ENCODE measurements around the gene MORN1.

The MORN1 gene

DNA sequence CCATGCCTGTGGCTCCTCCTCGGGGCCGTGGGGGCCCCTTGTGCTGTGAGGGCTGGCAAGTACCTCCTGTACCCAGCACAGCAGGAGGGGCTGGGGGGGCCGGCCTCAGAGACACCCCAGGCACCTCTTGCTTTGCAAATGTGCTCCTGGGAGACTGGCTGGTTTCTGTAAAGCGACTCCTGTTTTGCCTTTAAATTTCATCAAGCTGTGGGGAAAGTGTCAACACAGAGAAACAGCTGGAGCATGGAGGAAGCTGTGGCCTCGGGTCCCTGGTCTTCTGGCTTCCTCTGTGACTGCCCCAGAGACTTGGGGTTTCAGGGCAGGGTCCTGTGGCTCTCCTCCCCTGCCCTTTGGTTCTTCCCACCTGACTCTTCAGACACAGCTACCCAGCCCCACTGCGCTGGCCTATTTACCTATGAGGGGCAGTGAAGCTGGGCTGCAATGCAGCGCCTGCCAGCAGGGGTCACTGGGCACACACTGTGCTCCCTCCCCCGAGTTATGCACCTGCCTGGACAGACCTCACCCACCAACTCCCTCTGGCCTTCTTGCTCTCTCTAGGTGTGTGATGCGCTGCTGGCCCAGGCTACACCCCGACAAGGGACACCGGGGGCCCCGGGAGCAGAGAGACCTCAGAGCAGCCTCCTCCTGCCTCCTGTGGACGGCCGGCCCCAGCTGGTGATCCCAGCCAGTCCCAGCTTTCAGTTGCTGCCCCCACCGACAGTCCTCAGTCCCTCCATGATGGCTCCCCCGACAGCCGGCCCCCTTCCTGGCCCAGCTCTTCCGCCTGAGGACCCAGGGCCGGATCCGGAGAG is 38.6 kb upstream of the MORN1 start:
- DNase-seq, result no peak
- no peaks in the 10 kb centered on the region for H3K4me1 Mint-ChIP-seq (ENCODE audit: low read depth)
- no peak overlapping the region for H3K4me3 Mint-ChIP-seq
- no peak overlapping the region for H3K27ac Mint-ChIP-seq
- H3K27me3 Mint-ChIP-seq, result no peaks in the 10 kb centered on the region
- H3K36me3 Mint-ChIP-seq (ENCODE audit: low read depth), result no peaks in the 10 kb centered on the region
- no peaks in the 10 kb centered on the region for H3K9me3 Mint-ChIP-seq

DNA sequence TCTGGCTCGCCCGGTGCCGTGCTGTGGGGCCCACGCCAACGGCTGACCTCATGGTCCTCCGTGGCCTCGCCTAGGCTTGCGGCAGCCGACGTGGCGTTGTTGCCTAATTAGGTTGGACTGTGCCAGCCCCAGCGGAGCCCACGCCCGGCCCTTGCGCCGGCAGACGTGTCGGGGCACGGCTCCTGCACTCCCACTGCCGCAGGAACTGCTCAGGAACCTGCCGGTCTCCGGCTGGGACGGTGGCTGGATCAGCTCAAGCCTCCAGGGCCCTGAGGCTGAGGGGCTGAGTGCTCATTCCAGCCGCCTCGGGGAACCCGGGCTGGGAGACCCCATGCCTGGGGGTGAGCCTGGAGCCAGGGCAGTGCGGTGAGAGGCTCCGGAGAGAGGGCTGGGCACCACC is 37.1 kb upstream of the MORN1 start:
- no peak overlapping the region for H3K27ac Mint-ChIP-seq
- H3K4me3 Mint-ChIP-seq, result no peak overlapping the region
- no peaks in the 10 kb centered on the region for H3K27me3 Mint-ChIP-seq
- H3K36me3 Mint-ChIP-seq (ENCODE audit: low read depth), result no peaks in the 10 kb centered on the region
- H3K9me3 Mint-ChIP-seq, result no peaks in the 10 kb centered on the region
- no peak for DNase-seq
- H3K4me1 Mint-ChIP-seq (ENCODE audit: low read depth), result no peaks in the 10 kb centered on the region

DNA sequence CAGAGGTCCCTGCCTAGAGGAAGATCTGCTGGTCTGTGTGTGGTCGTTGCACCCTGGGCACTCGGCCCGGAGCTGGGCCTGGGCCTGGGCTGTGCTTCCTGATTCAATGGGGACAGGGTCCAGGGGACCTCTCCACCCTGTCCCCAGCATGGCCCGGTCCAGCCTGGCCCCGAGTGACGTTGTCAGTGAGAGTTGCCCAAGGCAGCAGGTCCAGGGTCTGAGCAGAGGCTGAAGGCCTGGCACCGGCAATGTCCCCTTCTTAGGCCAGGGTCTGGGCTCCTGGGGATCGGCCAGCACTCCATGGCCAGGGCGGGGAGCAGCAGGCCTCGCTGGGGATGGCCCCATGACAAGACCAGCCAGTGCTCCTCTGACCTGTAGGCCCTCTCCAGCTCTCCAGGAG is 36.6 kb upstream of the MORN1 start:
- Mint-ChIP-seq H3K4me3 (no peak overlapping the region), H3K36me3 (ENCODE audit: low read depth) (no peaks in the 10 kb centered on the region), H3K27me3 (no peaks in the 10 kb centered on the region), H3K9me3 (peaks cover under 1% of the 10 kb centered on the region), H3K27ac (no peak overlapping the region), H3K4me1 (ENCODE audit: low read depth) (no peaks in the 10 kb centered on the region)
- no peak for DNase-seq

DNA sequence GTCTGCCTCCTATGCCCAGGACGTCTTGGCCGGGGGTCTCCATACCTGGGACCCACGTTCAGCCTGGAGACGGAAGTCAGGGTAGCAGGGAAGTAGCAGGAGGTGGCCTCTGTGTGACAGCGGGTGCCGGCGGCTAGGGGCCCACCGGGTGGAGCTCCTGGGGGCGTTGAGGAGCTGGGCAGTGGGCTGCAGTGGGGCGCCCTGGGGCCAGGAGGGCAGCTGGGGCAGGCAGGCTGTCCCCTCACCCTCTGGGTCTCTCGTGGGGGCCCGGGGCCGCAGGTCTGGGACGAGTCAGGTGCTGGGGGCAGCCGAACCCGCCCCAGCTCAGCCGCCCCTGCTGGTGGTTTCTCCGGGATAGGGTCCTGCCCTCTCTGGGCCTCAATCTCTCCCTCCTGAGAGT is 35.7 kb upstream of the MORN1 start:
- Mint-ChIP-seq H3K4me3 (no peak overlapping the region), H3K4me1 (ENCODE audit: low read depth) (no peaks in the 10 kb centered on the region), H3K36me3 (ENCODE audit: low read depth) (no peaks in the 10 kb centered on the region), H3K27me3 (no peaks in the 10 kb centered on the region), H3K27ac (no peak overlapping the region), H3K9me3 (peaks cover 2% of the 10 kb centered on the region)
- no peak for DNase-seq

DNA sequence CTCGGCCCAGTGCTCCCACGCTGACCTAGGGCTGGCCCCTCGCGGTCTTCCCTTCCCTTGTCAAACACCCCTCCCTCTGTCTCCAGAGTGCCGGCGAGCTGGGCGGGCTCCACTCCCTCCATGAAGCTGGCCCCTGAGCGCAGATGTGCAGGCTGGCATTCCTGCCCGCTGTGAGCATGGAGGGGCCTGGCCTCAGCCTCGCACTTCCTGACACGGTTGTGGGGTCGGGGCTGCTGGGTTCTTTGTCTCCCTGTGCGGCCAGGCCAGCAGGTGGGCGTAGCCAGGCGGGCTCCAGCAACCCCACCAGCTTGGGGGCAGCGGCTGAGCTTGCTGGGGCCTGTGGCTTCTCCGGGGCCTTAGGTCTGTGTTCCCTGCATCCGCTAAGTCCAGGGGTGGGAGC is 35.2 kb upstream of the MORN1 start:
- no peak overlapping the region for H3K27ac Mint-ChIP-seq
- H3K4me1 Mint-ChIP-seq (ENCODE audit: low read depth), result no peaks in the 10 kb centered on the region
- no peak for DNase-seq
- no peaks in the 10 kb centered on the region for H3K36me3 Mint-ChIP-seq (ENCODE audit: low read depth)
- H3K4me3 Mint-ChIP-seq, result no peak overlapping the region
- H3K9me3 Mint-ChIP-seq, result peaks cover 2% of the 10 kb centered on the region
- H3K27me3 Mint-ChIP-seq, result no peaks in the 10 kb centered on the region

DNA sequence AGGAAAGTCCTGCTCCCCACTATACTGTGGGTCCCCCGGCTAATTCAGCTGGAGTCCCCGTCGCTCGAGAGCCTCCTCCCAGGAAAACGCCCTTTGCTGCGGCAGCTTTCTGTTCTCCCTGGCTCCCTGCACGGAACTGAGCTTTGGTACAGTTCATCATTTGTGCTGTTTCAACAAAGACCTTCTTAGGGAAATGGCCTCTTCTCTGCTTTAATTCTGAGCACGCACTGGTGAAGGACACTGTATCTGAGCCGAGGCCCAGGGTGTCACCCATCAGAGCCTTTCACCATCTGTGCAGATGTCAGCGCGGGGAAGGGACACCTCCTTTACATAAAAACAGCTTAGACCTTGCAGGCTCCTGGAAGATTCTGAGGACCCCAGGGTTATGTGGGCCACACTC is 34.5 kb upstream of the MORN1 start:
- DNase-seq, result no peak
- H3K9me3 Mint-ChIP-seq, result peaks cover 2% of the 10 kb centered on the region
- no peak overlapping the region for H3K27ac Mint-ChIP-seq
- no peaks in the 10 kb centered on the region for H3K36me3 Mint-ChIP-seq (ENCODE audit: low read depth)
- no peaks in the 10 kb centered on the region for H3K4me1 Mint-ChIP-seq (ENCODE audit: low read depth)
- H3K27me3 Mint-ChIP-seq, result no peaks in the 10 kb centered on the region
- H3K4me3 Mint-ChIP-seq, result no peak overlapping the region

DNA sequence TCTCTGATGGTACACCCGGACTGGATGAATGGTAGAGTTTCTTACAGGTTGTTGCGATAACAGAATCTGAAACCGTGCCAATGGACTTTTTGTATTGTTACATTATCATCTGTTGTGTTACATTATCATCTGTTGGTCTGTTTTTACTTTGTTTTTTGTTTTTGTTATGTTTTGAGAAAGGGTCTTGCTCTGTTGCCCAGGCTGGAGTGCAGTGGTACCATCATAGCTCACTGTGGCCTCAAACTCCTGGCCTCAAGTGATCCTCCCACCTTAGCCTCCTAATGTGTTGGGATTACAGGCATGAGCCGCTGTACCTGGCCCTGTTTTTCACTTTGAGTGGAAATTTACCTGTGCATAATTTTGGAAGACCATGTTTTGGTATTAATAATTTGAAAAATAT is 31.2 kb upstream of the MORN1 start:
- DNase-seq, result no peak
- H3K4me3 Mint-ChIP-seq, result no peak overlapping the region
- H3K9me3 Mint-ChIP-seq, result peaks cover 2% of the 10 kb centered on the region
- no peak overlapping the region for H3K27ac Mint-ChIP-seq
- H3K27me3 Mint-ChIP-seq, result no peaks in the 10 kb centered on the region
- H3K4me1 Mint-ChIP-seq (ENCODE audit: low read depth), result no peaks in the 10 kb centered on the region
- no peaks in the 10 kb centered on the region for H3K36me3 Mint-ChIP-seq (ENCODE audit: low read depth)

DNA sequence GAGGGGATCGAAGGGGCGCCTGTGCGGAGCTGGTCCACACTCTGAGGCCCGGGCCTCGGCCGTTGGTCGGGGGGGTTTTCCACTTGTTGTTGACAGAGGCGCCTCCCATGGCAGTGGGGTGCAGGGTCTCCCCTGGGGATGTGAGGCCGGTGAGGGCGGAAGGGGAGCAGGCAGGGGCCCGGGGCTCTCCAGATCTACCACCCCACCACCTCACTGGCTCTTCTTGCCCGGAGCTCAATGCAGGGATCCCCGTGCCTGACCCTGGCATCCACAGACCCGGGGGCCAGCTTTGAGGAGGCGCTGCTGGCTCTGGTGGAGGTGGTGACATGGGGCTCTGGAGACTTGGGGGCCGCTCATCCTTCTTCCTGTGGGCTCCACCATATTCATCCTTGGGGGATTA is 28.1 kb upstream of the MORN1 start:
- Mint-ChIP-seq H3K27me3 (no peaks in the 10 kb centered on the region), H3K36me3 (ENCODE audit: low read depth) (no peaks in the 10 kb centered on the region), H3K4me1 (ENCODE audit: low read depth) (peaks cover 27% of the 10 kb centered on the region), H3K4me3 (no peak overlapping the region), H3K27ac (no peak overlapping the region), H3K9me3 (peaks cover 2% of the 10 kb centered on the region)
- no peak for DNase-seq

DNA sequence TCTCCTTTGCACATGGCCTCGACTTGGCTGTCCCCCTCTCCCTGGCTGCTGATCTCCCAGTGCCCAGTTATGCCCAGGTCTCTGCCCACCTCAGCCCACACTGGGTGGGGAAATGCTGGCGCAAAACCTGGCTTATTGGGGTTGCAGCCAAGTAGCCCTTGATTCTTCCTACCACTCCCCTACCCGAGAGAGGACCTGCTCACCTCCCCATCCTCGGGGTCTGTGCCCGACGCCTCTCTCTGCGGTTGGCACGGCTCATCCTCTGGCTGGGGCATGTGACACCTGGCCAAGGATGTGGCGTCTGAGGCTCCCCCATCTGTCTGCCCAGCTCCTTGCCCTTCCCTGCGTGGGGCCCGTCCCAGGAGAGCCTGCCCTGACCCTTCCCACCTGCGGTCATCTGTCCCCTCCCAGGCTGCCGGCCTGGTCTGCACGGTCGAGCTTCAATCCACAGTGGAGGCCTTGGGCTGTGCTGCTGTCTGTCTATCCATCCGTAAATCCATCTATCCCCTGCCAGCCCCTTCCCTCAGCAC is 27.5 kb upstream of the MORN1 start:
- no peaks in the 10 kb centered on the region for H3K27me3 Mint-ChIP-seq
- H3K9me3 Mint-ChIP-seq, result peaks cover 2% of the 10 kb centered on the region
- H3K27ac Mint-ChIP-seq, result no peak overlapping the region
- peaks cover 32% of the 10 kb centered on the region for H3K4me1 Mint-ChIP-seq (ENCODE audit: low read depth)
- peaks cover 4% of the 10 kb centered on the region for H3K36me3 Mint-ChIP-seq (ENCODE audit: low read depth)
- DNase-seq, result no peak
- H3K4me3 Mint-ChIP-seq, result no peak overlapping the region

DNA sequence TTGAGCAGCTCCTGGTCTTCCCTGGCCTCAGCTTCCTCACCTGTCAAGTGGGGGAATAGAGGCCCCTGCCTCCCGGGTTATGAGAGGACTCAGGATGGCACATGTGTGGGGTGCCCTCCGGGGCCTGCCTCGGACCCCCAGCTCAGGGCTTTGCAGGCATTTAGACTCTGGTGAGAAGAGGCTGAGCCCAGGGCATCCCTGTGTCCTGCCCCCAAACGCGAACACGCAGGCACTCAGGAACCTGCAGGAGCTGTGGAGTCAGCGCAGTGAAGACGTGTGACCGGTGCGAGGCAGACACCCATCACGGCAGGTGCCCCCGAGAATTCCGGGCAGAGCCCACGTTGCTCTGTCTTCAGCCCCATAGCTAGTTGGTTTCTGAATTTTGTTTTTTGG is 26.5 kb upstream of the MORN1 start:
- peaks cover 35% of the 10 kb centered on the region for H3K4me1 Mint-ChIP-seq (ENCODE audit: low read depth)
- H3K27me3 Mint-ChIP-seq, result no peaks in the 10 kb centered on the region
- no peak overlapping the region for H3K4me3 Mint-ChIP-seq
- H3K36me3 Mint-ChIP-seq (ENCODE audit: low read depth), result peaks cover 4% of the 10 kb centered on the region
- no peak overlapping the region for H3K27ac Mint-ChIP-seq
- DNase-seq, result no peak
- H3K9me3 Mint-ChIP-seq, result peaks cover under 1% of the 10 kb centered on the region

DNA sequence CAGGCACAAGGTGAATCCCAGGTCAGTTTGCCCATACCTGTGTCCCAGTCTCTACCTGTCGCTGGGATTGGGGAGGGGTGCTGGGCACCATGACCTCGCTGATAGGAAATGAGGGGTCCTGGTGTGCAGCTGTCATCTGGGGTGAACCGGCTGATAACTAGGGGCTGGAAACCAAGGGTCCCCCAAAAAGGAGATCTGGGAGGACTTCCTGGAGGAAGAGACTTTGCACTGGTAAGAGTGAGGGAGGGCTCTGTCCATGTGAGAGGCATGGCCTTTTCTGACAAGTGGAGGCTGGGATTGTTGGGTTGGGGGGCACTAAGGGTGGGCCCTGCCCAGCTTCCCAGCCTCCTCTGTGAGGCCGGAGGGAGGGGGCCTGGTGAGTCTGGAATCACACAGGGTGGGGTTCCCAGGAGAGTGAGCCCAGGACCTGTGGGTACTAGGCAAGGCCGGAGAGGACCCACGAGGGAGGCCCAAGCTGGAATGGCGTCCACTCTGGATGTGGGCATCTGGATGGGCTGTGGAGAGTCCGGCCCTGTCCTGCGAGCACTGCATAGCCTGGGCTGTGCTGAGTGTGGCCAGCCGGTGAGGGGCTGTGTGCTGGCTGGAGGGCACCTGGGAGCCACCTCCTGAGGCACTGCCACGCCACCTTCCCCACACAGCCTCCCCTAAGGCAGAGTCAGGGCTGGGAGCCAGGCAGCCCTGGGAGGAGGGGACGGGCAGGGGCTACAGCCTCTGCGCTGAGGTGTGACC is 25.9 kb upstream of the MORN1 start:
- DNase-seq, result no peak
- Mint-ChIP-seq H3K4me1 (ENCODE audit: low read depth) (peaks cover 35% of the 10 kb centered on the region), H3K9me3 (no peaks in the 10 kb centered on the region), H3K27me3 (no peaks in the 10 kb centered on the region), H3K36me3 (ENCODE audit: low read depth) (peaks cover 4% of the 10 kb centered on the region), H3K27ac (peak overlapping the region; percentile 84), H3K4me3 (peak overlapping the region; percentile 84)

DNA sequence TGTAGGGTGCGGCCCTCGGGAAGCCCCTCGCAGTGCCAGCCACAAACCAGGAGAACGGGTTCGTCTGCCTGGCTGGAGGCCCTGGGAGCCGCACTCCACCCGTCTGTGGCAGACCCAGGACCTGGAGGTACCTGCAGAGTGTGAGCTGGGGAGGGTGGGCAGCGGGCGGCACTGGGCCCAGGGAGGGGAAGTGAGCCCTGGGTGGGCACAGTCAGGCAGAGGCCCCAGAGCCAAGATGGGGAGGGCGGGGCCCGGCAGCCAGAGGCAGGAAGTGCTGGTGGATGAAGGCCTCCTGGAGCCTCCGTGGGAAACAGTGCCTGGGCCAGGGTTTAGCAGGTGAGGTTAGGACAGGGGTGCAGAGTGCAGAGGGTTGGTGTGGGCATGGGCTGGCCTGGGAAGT is 25.0 kb upstream of the MORN1 start:
- Mint-ChIP-seq H3K36me3 (ENCODE audit: low read depth) (peaks cover 7% of the 10 kb centered on the region), H3K4me1 (ENCODE audit: low read depth) (peaks cover 38% of the 10 kb centered on the region), H3K9me3 (no peaks in the 10 kb centered on the region), H3K27ac (peak overlapping the region; percentile 84), H3K27me3 (no peaks in the 10 kb centered on the region), H3K4me3 (peak overlapping the region; percentile 84)
- peak; percentile 56 for DNase-seq

DNA sequence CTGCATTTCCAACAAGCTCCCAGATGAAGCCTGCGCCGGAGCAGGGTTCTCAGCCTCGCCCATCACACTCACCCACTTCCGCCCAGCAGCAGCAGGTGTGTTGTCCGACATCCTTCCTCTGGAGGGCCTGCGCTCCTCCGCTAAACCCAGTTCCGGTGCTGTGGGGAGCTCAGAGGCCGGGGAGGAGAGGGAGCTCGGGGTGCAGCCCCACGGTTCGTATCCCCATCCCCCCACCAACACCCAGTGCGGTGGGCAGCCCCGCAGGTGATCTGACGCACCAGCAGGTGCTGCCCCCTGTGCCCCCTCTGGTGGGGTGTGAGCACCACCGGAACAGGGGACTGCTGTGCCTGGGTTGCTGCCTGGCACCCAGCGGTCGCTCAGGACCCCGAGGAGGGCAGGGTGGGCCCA is 24.5 kb upstream of the MORN1 start:
- Mint-ChIP-seq H3K36me3 (ENCODE audit: low read depth) (peaks cover 9% of the 10 kb centered on the region), H3K4me3 (peak overlapping the region; percentile 84), H3K27me3 (no peaks in the 10 kb centered on the region), H3K4me1 (ENCODE audit: low read depth) (peaks cover 40% of the 10 kb centered on the region), H3K27ac (peak overlapping the region; percentile 82), H3K9me3 (no peaks in the 10 kb centered on the region)
- peak; percentile 67 for DNase-seq

DNA sequence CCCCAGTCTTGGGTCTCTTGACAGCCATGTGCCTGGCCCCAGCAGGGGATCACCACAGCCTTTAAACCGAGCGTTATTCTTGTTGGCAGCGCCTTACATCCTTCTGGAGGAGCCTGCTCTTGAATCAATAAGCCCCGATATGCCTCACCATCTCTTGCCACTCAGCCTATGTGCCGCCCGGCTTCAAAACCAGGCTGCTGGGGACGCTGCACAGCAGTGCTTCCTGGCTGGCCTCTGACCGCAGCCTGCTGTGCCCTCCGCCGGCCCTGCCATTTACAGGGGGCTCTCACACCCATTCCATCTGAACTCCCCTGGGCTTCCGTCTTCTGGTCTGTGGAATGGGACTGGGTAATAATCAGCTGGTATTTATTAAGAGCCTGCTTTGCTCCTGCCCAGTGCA is 24.0 kb upstream of the MORN1 start:
- Mint-ChIP-seq H3K36me3 (ENCODE audit: low read depth) (peaks cover 14% of the 10 kb centered on the region), H3K9me3 (no peaks in the 10 kb centered on the region), H3K27ac (peak overlapping the region; percentile 82), H3K27me3 (no peaks in the 10 kb centered on the region), H3K4me1 (ENCODE audit: low read depth) (peaks cover 45% of the 10 kb centered on the region), H3K4me3 (peak overlapping the region; percentile 84)
- DNase-seq, result no peak

DNA sequence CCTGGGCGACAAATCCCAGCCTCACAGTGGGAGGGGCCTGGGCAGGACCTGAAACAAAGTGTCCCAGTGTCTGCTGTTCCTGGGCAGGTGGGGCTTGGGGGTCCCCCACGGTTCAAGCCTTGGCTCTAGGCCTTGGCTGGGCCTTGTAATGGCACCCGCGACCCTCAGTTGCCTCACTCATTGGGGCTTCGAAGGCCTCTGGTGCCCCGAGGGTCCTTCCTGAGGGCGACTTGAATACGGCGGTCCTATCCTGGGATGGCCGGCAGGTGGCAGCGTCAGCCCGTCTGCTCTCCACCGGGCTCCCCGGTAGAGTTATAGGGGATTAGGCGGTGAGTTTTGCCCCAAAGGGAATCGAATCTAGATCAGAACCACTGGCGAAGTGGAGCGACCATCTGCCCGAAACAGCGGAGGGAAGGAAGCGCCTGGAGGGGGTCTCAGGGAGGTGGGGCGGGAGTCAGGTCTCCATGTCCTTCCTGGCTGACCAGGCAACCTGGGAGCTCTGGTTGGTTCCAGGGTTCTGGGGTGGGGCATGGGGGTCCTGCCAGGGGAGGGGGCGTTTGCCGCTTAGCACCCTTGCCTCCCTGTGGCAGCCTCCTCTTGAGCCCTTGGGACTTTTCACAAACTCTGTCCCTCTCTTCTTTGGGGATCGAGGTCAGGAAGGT is 23.1 kb upstream of the MORN1 start:
- H3K4me3 Mint-ChIP-seq, result peak overlapping the region; percentile 84
- peak overlapping the region; percentile 89 for H3K27ac Mint-ChIP-seq
- no peaks in the 10 kb centered on the region for H3K27me3 Mint-ChIP-seq
- peaks cover 46% of the 10 kb centered on the region for H3K4me1 Mint-ChIP-seq (ENCODE audit: low read depth)
- peak; percentile 88 for DNase-seq
- H3K36me3 Mint-ChIP-seq (ENCODE audit: low read depth), result peaks cover 23% of the 10 kb centered on the region
- H3K9me3 Mint-ChIP-seq, result no peaks in the 10 kb centered on the region

All from activated T-cell treated with anti-CD3 and anti-CD28 coated beads, Interleukin-2, amount 50 U/mL, for 24 hours (primary cell).